ENCODE measurements around the gene TXNL1. TPM values are rescaled to one million over a fixed set of nuclear protein-coding genes. Genes with fewer than 3 reads are reported as not detected.
"Not testable (repeated sequence)": the region's sequence is repeated elsewhere in the genome, so short reads cannot be mapped to it uniquely, and the experiment has no call there.

TXNL1 gene
- total RNA-seq, 2 experiments from 2014 or later, result 41.5 to 41.6 TPM

DNA sequence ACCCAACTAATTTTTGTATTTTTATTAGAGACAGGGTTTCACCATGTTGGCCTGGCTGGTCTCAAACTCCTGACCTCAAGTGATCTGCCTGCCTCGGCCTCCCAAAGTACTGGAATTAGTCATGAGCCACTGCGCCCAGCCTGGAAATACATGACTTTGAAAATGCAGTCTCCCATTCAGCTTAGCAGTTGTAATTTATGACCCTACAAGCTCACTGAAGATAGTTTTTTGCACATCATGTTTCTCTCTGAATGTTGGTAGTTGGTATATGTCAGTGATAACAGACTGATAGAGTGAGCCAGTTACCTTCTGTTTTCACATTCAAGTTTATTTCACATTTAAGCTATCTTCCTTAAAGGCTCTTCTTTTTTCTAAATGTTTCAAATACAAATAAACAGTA, 19.9 kb upstream of the TXNL1 start:
- Histone ChIP-seq H3K4me3 (ENCODE audit: low read length) (no peak overlapping the region), H3K36me3 (ENCODE audit: insufficient read depth, low read length) (no peaks in the 10 kb centered on the region), H3K27ac (ENCODE audit: low read depth in 1 of 2, low read length in 2 of 2) (no peak overlapping the region), H3K9me3 (ENCODE audit: control insufficient read depth in 1 of 2, insufficient read depth in 1 of 2, low read length in 2 of 2) (peaks cover 0 to 3% of the 10 kb centered on the region in 2 experiments), H3K27me3 (ENCODE audit: control insufficient read depth in 1 of 2, insufficient read depth in 2 of 2, low read length in 2 of 2) (no peaks in the 10 kb centered on the region), H3K4me1 (ENCODE audit: insufficient read depth, low read length) (peaks cover 12% of the 10 kb centered on the region)
- H3K9me3 Mint-ChIP-seq, result no peaks in the 10 kb centered on the region
- H3K4me3 Mint-ChIP-seq, result no peak overlapping the region
- ATAC-seq (ENCODE audit: poor library complexity) (no peak), DNase-seq (no peak)
- TF ChIP-seq, protein P1, sequence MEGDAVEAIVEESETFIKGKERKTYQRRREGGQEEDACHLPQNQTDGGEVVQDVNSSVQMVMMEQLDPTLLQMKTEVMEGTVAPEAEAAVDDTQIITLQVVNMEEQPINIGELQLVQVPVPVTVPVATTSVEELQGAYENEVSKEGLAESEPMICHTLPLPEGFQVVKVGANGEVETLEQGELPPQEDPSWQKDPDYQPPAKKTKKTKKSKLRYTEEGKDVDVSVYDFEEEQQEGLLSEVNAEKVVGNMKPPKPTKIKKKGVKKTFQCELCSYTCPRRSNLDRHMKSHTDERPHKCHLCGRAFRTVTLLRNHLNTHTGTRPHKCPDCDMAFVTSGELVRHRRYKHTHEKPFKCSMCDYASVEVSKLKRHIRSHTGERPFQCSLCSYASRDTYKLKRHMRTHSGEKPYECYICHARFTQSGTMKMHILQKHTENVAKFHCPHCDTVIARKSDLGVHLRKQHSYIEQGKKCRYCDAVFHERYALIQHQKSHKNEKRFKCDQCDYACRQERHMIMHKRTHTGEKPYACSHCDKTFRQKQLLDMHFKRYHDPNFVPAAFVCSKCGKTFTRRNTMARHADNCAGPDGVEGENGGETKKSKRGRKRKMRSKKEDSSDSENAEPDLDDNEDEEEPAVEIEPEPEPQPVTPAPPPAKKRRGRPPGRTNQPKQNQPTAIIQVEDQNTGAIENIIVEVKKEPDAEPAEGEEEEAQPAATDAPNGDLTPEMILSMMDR (IDR thresholded peaks at IDR 0.05), result no peak
- CTCF ChIA-PET, result no interaction called here
- H3K36me3 Mint-ChIP-seq (ENCODE audit: low read depth), result peaks cover 19% of the 10 kb centered on the region
- POLR2A ChIA-PET, result no interaction called here
- intact Hi-C loops (cut with DNase I, micrococcal nuclease), result no loop called here
- no peaks in the 10 kb centered on the region for H3K27me3 Mint-ChIP-seq
- no peak overlapping the region for H3K27ac Mint-ChIP-seq
- H3K4me1 Mint-ChIP-seq (ENCODE audit: low read depth), result peaks cover 67% of the 10 kb centered on the region

DNA sequence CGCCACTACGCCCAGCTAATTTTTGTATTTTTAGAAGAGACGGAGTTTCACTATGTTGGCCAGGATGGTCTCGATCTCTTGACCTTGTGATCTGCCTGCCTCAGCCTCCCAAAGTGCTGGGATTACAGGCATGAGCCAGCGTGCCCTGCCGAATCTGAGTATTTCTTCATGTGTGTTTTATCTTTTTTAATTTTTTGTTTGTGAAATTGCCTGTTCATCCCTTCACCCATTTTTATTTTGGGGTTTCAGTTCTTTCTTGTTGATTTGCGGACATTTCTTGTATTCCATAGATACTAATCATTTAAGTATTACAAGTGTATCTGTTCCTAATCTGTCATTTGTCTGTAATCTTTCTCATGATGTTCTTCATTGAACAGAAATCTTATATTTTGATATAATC, 15.9 kb upstream of the TXNL1 start:
- DNase-seq; CTCF ChIA-PET; H3K36me3 ChIP-seq (ENCODE audit: insufficient read depth, low read length); H3K9me3 Mint-ChIP-seq; H3K9me3 ChIP-seq (ENCODE audit: control insufficient read depth in 1 of 2, insufficient read depth in 1 of 2, low read length in 2 of 2); ATAC-seq (ENCODE audit: poor library complexity); POLR2A ChIA-PET; H3K27ac ChIP-seq (ENCODE audit: low read depth in 1 of 2, low read length in 2 of 2); H3K27me3 Mint-ChIP-seq; H3K27me3 ChIP-seq (ENCODE audit: control insufficient read depth in 1 of 2, insufficient read depth in 2 of 2, low read length in 2 of 2); H3K4me3 ChIP-seq (ENCODE audit: low read length): not testable (repeated sequence)
- peaks cover 30% of the 10 kb centered on the region for H3K4me1 ChIP-seq (ENCODE audit: insufficient read depth, low read length)
- intact Hi-C loops (cut with DNase I, micrococcal nuclease), result loop anchor here in 1 of 2 experiments (5.0 kb wide), 3 partner anchors 53 to 1062 kb away; partner anchors contain the start of gene FECH
- peak overlapping the region; percentile 93 for H3K27ac Mint-ChIP-seq
- peak overlapping the region; percentile 0 for H3K4me3 Mint-ChIP-seq
- H3K4me1 Mint-ChIP-seq (ENCODE audit: low read depth), result peaks cover 61% of the 10 kb centered on the region
- H3K36me3 Mint-ChIP-seq (ENCODE audit: low read depth), result peaks cover 19% of the 10 kb centered on the region

DNA sequence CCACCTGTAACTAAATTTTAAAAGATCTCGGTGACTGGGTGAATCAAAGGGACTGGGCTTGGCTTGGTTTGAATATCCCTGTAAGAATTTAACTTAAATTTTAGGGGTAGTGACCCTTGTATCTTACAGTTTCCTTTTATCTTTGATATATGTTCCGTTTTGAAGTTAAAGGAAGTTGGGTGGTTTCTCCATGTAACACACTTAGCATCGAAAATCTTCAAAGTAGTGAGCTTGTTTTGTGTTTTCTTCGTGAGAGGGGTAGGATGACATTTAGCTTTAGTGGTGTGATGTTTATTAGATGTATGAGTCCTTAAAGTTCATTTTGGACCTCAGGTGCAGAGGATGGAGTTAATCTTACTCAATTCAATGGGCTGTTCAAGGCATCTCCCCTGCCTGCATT, 14.4 kb upstream of the TXNL1 start:
- Mint-ChIP-seq H3K27ac (peak overlapping the region; percentile 93), H3K27me3 (no peaks in the 10 kb centered on the region), H3K36me3 (ENCODE audit: low read depth) (peaks cover 14% of the 10 kb centered on the region), H3K4me3 (peak overlapping the region; percentile 79), H3K9me3 (no peaks in the 10 kb centered on the region), H3K4me1 (ENCODE audit: low read depth) (peaks cover 62% of the 10 kb centered on the region)
- ATAC-seq (ENCODE audit: poor library complexity) (no peak), DNase-seq (peak in 3 of 14 experiments; percentile 25 to 35 (median 26))
- POLR2A ChIA-PET, result interaction anchor here (0.7 to 3.6 kb wide), 3 partner anchors 13 to 221 kb away, joined by 4 to 70 read pairs (median 10); partner anchors contain the start of gene TXNL1
- CTCF ChIA-PET, result interaction anchor here (0.8 to 1.4 kb wide), 3 partner anchors 13 to 55 kb away, joined by 3 to 5 read pairs (median 3); partner anchors contain the start of gene TXNL1
- Histone ChIP-seq H3K36me3 (ENCODE audit: insufficient read depth, low read length) (no peaks in the 10 kb centered on the region), H3K4me3 (ENCODE audit: low read length) (peak overlapping the region; percentile 93), H3K27me3 (ENCODE audit: control insufficient read depth in 1 of 2, insufficient read depth in 2 of 2, low read length in 2 of 2) (no peaks in the 10 kb centered on the region), H3K4me1 (ENCODE audit: insufficient read depth, low read length) (peaks cover 30% of the 10 kb centered on the region), H3K27ac (ENCODE audit: low read depth in 1 of 2, low read length in 2 of 2) (peak overlapping the region in 1 of 2 donors; percentile 49), H3K9me3 (ENCODE audit: control insufficient read depth in 1 of 2, insufficient read depth in 1 of 2, low read length in 2 of 2) (peaks cover 0 to 3% of the 10 kb centered on the region in 2 experiments)
- TF ChIP-seq, protein P1 (IDR thresholded peaks at IDR 0.05), result no peak
- intact Hi-C loops (cut with DNase I, micrococcal nuclease), result loop anchor here in 1 of 2 experiments (5.0 kb wide), 3 partner anchors 54 to 1061 kb away; partner anchors contain the start of gene FECH

Data from CD4-positive, alpha-beta T cell (primary cell).